ENCODE results near the gene IRGC. TPM values are rescaled to one million over a fixed set of nuclear protein-coding genes. Genes with fewer than 3 reads are reported as not detected.
"Not testable (repeated sequence)": the region's sequence is repeated elsewhere in the genome, so short reads cannot be mapped to it uniquely, and the experiment has no call there.

Gene IRGC
- total RNA-seq, 1 experiment from 2014 or later: not detected

DNA sequence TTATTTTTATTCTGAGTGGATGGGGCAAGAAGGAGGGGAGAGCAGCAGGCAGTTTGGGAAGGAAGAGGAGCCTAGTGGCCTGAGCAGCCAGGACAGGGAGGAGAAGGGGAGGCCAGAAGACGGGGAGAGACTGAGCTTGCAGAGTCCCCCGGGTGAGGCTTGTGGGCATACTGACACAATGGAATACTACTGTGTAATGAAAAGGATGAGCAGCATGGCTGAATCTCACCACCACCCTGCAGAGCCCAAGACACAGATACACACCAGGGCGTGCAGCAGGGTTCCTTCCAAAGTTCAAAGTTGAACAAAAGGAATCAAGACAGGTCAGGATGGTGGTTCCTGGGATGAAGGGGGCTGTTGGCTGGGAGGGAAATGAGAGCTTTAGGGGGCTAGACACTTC is 46.9 kb downstream of the IRGC start:
- BruUV-seq (replicated peaks): no TSS peak
- Mint-ChIP-seq H3K9me3 (ENCODE audit: low read depth, unreplicated experiment) (no peaks in the 10 kb centered on the region), H3K4me3 (ENCODE audit: low read depth, unreplicated experiment) (no peak overlapping the region), H3K27ac (ENCODE audit: unreplicated experiment) (peak overlapping the region; percentile 57), H3K27me3 (ENCODE audit: unreplicated experiment) (no peaks in the 10 kb centered on the region), H3K4me1 (ENCODE audit: low read depth, unreplicated experiment) (peaks cover 68% of the 10 kb centered on the region), H3K36me3 (ENCODE audit: insufficient read depth, unreplicated experiment) (peaks cover 37% of the 10 kb centered on the region)
- TF ChIP-seq, protein P1, sequence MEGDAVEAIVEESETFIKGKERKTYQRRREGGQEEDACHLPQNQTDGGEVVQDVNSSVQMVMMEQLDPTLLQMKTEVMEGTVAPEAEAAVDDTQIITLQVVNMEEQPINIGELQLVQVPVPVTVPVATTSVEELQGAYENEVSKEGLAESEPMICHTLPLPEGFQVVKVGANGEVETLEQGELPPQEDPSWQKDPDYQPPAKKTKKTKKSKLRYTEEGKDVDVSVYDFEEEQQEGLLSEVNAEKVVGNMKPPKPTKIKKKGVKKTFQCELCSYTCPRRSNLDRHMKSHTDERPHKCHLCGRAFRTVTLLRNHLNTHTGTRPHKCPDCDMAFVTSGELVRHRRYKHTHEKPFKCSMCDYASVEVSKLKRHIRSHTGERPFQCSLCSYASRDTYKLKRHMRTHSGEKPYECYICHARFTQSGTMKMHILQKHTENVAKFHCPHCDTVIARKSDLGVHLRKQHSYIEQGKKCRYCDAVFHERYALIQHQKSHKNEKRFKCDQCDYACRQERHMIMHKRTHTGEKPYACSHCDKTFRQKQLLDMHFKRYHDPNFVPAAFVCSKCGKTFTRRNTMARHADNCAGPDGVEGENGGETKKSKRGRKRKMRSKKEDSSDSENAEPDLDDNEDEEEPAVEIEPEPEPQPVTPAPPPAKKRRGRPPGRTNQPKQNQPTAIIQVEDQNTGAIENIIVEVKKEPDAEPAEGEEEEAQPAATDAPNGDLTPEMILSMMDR (IDR thresholded peaks at IDR 0.05; ENCODE audit: unreplicated experiment): no peak
- intact Hi-C loops (cut with micrococcal nuclease; ENCODE audit: unreplicated experiment): no loop called here
- DNase-seq: no peak
- CTCF ChIA-PET: interaction anchor here (0.9 kb wide), 1 partner anchor 47 kb away, joined by 3 read pairs; no protein-coding TSS in a partner anchor

- Mint-ChIP-seq H3K27me3 (ENCODE audit: unreplicated experiment) (no peaks in the 10 kb centered on the region), H3K4me3 (ENCODE audit: low read depth, unreplicated experiment) (no peak overlapping the region), H3K4me1 (ENCODE audit: low read depth, unreplicated experiment) (peaks cover 61% of the 10 kb centered on the region), H3K27ac (ENCODE audit: unreplicated experiment) (peak overlapping the region; percentile 57), H3K9me3 (ENCODE audit: low read depth, unreplicated experiment) (no peaks in the 10 kb centered on the region), H3K36me3 (ENCODE audit: insufficient read depth, unreplicated experiment) (peaks cover 37% of the 10 kb centered on the region)
- no peak for DNase-seq
- CTCF ChIA-PET: interaction anchor here (0.9 to 2.0 kb wide), 2 partner anchors 46 to 95 kb away, joined by 3 to 8 read pairs; no protein-coding TSS in a partner anchor
- intact Hi-C loops (cut with micrococcal nuclease; ENCODE audit: unreplicated experiment): no loop called here
- TF ChIP-seq, protein P1 (IDR thresholded peaks at IDR 0.05; ENCODE audit: unreplicated experiment): no peak
- BruUV-seq (replicated peaks): no TSS peak
Measured at GRCh38 chr19:43763473-43763939, 47.6 kb downstream of the IRGC start.

- Mint-ChIP-seq H3K4me1 (ENCODE audit: low read depth, unreplicated experiment) (peaks cover 51% of the 10 kb centered on the region), H3K36me3 (ENCODE audit: insufficient read depth, unreplicated experiment) (peaks cover 48% of the 10 kb centered on the region), H3K27ac (ENCODE audit: unreplicated experiment) (peak overlapping the region; percentile 55)
- BruUV-seq (replicated peaks); H3K4me3 Mint-ChIP-seq (ENCODE audit: low read depth, unreplicated experiment); H3K27me3 Mint-ChIP-seq (ENCODE audit: unreplicated experiment); intact Hi-C loops (cut with micrococcal nuclease; ENCODE audit: unreplicated experiment); H3K9me3 Mint-ChIP-seq (ENCODE audit: low read depth, unreplicated experiment); DNase-seq: not testable (repeated sequence)
- CTCF ChIA-PET: interaction anchor here (0.7 to 3.1 kb wide), 10 partner anchors 9 to 237 kb away, joined by 3 to 27 read pairs (median 4); partner anchors contain the start of gene KCNN4
Measured at GRCh38 chr19:43764684-43765083, 48.8 kb downstream of the IRGC start.

- H3K4me3 Mint-ChIP-seq (ENCODE audit: low read depth, unreplicated experiment): no peak overlapping the region
- H3K27me3 Mint-ChIP-seq (ENCODE audit: unreplicated experiment): no peaks in the 10 kb centered on the region
- peaks cover 50% of the 10 kb centered on the region for H3K4me1 Mint-ChIP-seq (ENCODE audit: low read depth, unreplicated experiment)
- peak; percentile 77 for DNase-seq
- CTCF ChIA-PET: interaction anchor here (0.7 to 3.1 kb wide), 10 partner anchors 9 to 237 kb away, joined by 3 to 27 read pairs (median 4); partner anchors contain the start of gene KCNN4
- intact Hi-C loops (cut with micrococcal nuclease; ENCODE audit: unreplicated experiment): no loop called here
- TF ChIP-seq, protein P1 (IDR thresholded peaks at IDR 0.05; ENCODE audit: unreplicated experiment): no peak
- H3K27ac Mint-ChIP-seq (ENCODE audit: unreplicated experiment): peak overlapping the region; percentile 55
- H3K9me3 Mint-ChIP-seq (ENCODE audit: low read depth, unreplicated experiment): no peaks in the 10 kb centered on the region
- no TSS peak for BruUV-seq (replicated peaks)
- peaks cover 51% of the 10 kb centered on the region for H3K36me3 Mint-ChIP-seq (ENCODE audit: insufficient read depth, unreplicated experiment)
Measured at GRCh38 chr19:43765109-43765876, 49.4 kb downstream of the IRGC start.

DNA sequence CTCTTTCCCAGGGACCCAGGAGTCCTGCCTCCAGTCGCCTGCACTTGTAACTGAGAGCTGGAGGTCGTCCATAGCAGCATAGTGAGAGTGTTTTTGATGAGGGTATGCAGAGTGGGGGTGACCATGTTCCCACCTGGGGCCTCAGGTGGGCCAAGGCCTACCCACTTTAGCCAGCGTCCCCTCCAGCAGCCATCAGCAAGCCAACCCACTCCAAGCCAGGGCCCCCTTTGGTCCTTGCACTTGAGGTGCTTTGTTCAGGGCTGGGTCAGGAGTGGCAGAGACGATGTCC is 50.8 kb downstream of the IRGC start:
- Mint-ChIP-seq H3K4me3 (ENCODE audit: low read depth, unreplicated experiment) (no peak overlapping the region), H3K36me3 (ENCODE audit: insufficient read depth, unreplicated experiment) (peaks cover 60% of the 10 kb centered on the region), H3K4me1 (ENCODE audit: low read depth, unreplicated experiment) (peaks cover 50% of the 10 kb centered on the region), H3K9me3 (ENCODE audit: low read depth, unreplicated experiment) (no peaks in the 10 kb centered on the region), H3K27ac (ENCODE audit: unreplicated experiment) (peak overlapping the region; percentile 59), H3K27me3 (ENCODE audit: unreplicated experiment) (no peaks in the 10 kb centered on the region)
- CTCF ChIA-PET: interaction anchor here (1.0 to 3.1 kb wide), 8 partner anchors 9 to 98 kb away, joined by 4 to 27 read pairs (median 6); partner anchors contain the start of gene KCNN4
- no peak for DNase-seq
- TF ChIP-seq, protein P1 (IDR thresholded peaks at IDR 0.05; ENCODE audit: unreplicated experiment): no peak
- no TSS peak for BruUV-seq (replicated peaks)
- intact Hi-C loops (cut with micrococcal nuclease; ENCODE audit: unreplicated experiment): loop anchor here (2.0 kb wide), 1 partner anchor 18 kb away; no protein-coding TSS in a partner anchor

Data from Calu3 (cell line).